Measurements from ENCODE around the gene KL. TPM values are rescaled to one million over a fixed set of nuclear protein-coding genes. Genes with fewer than 3 reads are reported as not detected.

The KL gene
- total RNA-seq, 1 donor from 2014 or later = 2.0 TPM

GRCh38 chr13:33033051-33033812 is 17.0 kb downstream of the KL start:
- no peak for FAIRE-seq

GRCh38 chr13:33033986-33034385 is 17.8 kb downstream of the KL start:
- FAIRE-seq = no peak
- no peak for DNase-seq (ENCODE audit: low spot score in 2 of 2)

More at GRCh38 chr13:33033051-33033812, 17.0 kb downstream of the KL start:
- DNase-seq (ENCODE audit: low spot score in 2 of 2) = no peak

- DNase-seq (ENCODE audit: low spot score in 2 of 2) = no peak
- no peak for FAIRE-seq
These were observed 18.8 kb downstream of the KL start for GRCh38 chr13:33034882-33035520.

- FAIRE-seq = no peak
These were observed 21.4 kb downstream of the KL start for GRCh38 chr13:33037673-33038072.

GRCh38 chr13:33040090-33040489 is 23.9 kb downstream of the KL start:
- no peak for DNase-seq (ENCODE audit: low spot score in 2 of 2)
- FAIRE-seq = no peak

More at GRCh38 chr13:33037673-33038072, 21.4 kb downstream of the KL start:
- DNase-seq (ENCODE audit: low spot score in 2 of 2) = no peak

- no peak for DNase-seq (ENCODE audit: low spot score in 2 of 2)
- FAIRE-seq = no peak
These were observed 29.8 kb downstream of the KL start for GRCh38 chr13:33045851-33046592.

- FAIRE-seq (no peak), DNase-seq (ENCODE audit: low spot score in 2 of 2) (no peak)
These were observed 33.9 kb downstream of the KL start for GRCh38 chr13:33050161-33050560.

- no peak for DNase-seq (ENCODE audit: low spot score in 2 of 2)
- no peak for FAIRE-seq
These were observed 35.4 kb downstream of the KL start for GRCh38 chr13:33051632-33052031.

GRCh38 chr13:33052506-33053280 is 36.5 kb downstream of the KL start:
- FAIRE-seq (no peak), DNase-seq (ENCODE audit: low spot score in 2 of 2) (no peak)

GRCh38 chr13:33053397-33054066 is 37.3 kb downstream of the KL start:
- DNase-seq (ENCODE audit: low spot score in 2 of 2) (no peak), FAIRE-seq (no peak)

- DNase-seq (ENCODE audit: low spot score in 2 of 2) (no peak), FAIRE-seq (no peak)
These were observed 41.0 kb downstream of the KL start for GRCh38 chr13:33057019-33057780.

GRCh38 chr13:33058776-33059327 is 42.6 kb downstream of the KL start:
- FAIRE-seq (no peak), DNase-seq (ENCODE audit: low spot score in 2 of 2) (no peak)

GRCh38 chr13:33060815-33061214 is 44.6 kb downstream of the KL start:
- DNase-seq (ENCODE audit: low spot score in 2 of 2) (no peak), FAIRE-seq (no peak)

GRCh38 chr13:33066329-33066728 is 50.1 kb downstream of the KL start:
- FAIRE-seq (no peak), DNase-seq (ENCODE audit: low spot score in 2 of 2) (no peak)

- no peak for DNase-seq (ENCODE audit: low spot score in 2 of 2)
- FAIRE-seq = no peak
These were observed 53.1 kb downstream of the KL start for GRCh38 chr13:33069365-33069764.

GRCh38 chr13:33070713-33071112 is 54.5 kb downstream of the KL start:
- no peak for DNase-seq (ENCODE audit: low spot score in 2 of 2)
- FAIRE-seq = no peak

GRCh38 chr13:33072282-33072681 is 56.1 kb downstream of the KL start:
- no peak for FAIRE-seq
- DNase-seq (ENCODE audit: low spot score in 2 of 2) = peak in 1 of 2 donors; percentile 28

GRCh38 chr13:33072759-33073158 is 56.5 kb downstream of the KL start:
- FAIRE-seq (no peak), DNase-seq (ENCODE audit: low spot score in 2 of 2) (no peak)

GRCh38 chr13:33073338-33073737 is 57.1 kb downstream of the KL start:
- no peak for FAIRE-seq
- DNase-seq (ENCODE audit: low spot score in 2 of 2) = no peak
